Measurements from ENCODE around the gene RIOX2. TPM values are rescaled to one million over a fixed set of nuclear protein-coding genes. Genes with fewer than 3 reads are reported as not detected.

The RIOX2 gene
- total and polyA plus RNA-seq, 2 of the 13 experiments (the other 11 are each of a cell fraction or from before 2014, with no cell fraction given) = 19.9 to 43.3 TPM

DNA sequence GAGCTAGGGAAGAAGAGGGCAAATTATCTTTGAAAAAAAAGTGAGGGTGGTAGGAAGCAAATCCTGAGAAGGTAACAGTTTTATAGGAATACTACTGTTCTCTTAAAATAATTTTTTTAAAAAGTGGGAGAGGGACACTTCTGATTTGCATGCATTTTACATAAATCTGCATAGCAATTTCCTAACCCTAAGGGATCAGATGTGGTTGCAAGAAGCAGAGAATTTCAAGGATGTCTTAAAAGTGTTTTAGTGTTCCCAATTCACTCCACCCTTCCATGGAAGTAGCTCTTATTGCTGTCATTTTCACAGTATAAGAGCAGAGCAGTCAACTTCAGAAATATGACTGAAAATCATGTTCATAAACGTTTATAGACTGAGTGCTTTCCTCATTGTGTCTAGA is 27.8 kb upstream of the RIOX2 start (continued):
- TF ChIP-seq, protein P1, sequence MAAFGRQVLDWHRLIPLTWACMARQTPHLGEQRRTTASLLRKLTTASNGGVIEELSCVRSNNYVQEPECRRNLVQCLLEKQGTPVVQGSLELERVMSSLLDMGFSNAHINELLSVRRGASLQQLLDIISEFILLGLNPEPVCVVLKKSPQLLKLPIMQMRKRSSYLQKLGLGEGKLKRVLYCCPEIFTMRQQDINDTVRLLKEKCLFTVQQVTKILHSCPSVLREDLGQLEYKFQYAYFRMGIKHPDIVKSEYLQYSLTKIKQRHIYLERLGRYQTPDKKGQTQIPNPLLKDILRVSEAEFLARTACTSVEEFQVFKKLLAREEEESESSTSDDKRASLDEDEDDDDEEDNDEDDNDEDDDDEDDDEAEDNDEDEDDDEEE (CRISPR knock-in tag; IDR thresholded peaks at IDR 0.05) = no peak

DNA sequence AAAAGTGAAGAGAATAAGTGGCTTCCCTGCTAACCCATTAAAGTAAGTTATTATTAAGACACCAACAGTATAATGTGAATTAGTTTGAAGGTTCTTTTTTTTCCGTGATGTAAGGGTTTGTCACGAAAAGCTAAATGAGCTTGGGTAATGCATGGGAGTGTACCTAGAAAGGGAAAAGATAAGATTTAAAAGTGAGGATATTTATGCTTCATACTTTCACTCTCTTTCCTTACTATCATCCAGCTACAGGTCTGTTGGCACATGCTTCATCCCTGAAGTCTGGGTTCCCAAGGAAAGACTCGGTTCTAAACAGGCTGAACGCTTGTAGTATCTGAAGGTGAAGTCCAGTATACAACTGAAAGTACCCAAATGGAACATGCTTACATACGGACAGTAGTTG is 26.9 kb upstream of the RIOX2 start:
- no peak for FAIRE-seq
- 95% methylated on average over 5 of the region's 5 CpGs for WGBS (ENCODE audit: low lambda C conversion rate)
- no peak for DNase-seq (ENCODE audit: low spot score)
- TF ChIP-seq RBM39 (IDR thresholded peaks at IDR 0.05; ENCODE audit: low read depth, low read length, poor library complexity, severe bottlenecking) (no peak), NONO (IDR thresholded peaks at IDR 0.05) (no peak), NONO (CRISPR knock-in tag; conservative IDR thresholded peaks at IDR 0.05) (no peak), MLLT10 (CRISPR knock-in tag; IDR thresholded peaks at IDR 0.05) (no peak), EEA1 (CRISPR knock-in tag; IDR thresholded peaks at IDR 0.05; ENCODE audit: borderline replicate concordance) (no peak), ZNF547 (CRISPR knock-in tag; IDR thresholded peaks at IDR 0.05) (no peak), TOE1 (CRISPR knock-in tag; IDR thresholded peaks at IDR 0.05) (no peak), CHD2 (IDR thresholded peaks at IDR 0.05; ENCODE audit: low read depth, low read length) (no peak), ZMYM3 (CRISPR knock-in tag; IDR thresholded peaks at IDR 0.05) (no peak), GATAD2A (CRISPR knock-in tag; IDR thresholded peaks at IDR 0.05) (no peak)
- TF ChIP-seq, protein P2, sequence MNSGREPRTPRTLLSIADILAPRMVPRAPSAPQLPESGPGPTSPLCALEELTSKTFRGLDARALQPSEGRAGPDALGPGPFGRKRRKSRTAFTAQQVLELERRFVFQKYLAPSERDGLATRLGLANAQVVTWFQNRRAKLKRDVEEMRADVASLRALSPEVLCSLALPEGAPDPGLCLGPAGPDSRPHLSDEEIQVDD (CRISPR knock-in tag; IDR thresholded peaks at IDR 0.05; ENCODE audit: borderline replicate concordance) = no peak
- TF ChIP-seq, protein P3, sequence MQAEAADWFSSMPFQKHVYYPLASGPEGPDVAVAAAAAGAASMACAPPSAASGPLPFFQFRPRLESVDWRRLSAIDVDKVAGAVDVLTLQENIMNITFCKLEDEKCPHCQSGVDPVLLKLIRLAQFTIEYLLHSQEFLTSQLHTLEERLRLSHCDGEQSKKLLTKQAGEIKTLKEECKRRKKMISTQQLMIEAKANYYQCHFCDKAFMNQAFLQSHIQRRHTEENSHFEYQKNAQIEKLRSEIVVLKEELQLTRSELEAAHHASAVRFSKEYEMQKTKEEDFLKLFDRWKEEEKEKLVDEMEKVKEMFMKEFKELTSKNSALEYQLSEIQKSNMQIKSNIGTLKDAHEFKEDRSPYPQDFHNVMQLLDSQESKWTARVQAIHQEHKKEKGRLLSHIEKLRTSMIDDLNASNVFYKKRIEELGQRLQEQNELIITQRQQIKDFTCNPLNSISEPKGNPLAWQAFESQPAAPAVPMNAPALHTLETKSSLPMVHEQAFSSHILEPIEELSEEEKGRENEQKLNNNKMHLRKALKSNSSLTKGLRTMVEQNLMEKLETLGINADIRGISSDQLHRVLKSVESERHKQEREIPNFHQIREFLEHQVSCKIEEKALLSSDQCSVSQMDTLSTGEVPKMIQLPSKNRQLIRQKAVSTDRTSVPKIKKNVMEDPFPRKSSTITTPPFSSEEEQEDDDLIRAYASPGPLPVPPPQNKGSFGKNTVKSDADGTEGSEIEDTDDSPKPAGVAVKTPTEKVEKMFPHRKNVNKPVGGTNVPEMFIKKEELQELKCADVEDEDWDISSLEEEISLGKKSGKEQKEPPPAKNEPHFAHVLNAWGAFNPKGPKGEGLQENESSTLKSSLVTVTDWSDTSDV (CRISPR knock-in tag; IDR thresholded peaks at IDR 0.05) = no peak
- TF ChIP-seq, protein P4, sequence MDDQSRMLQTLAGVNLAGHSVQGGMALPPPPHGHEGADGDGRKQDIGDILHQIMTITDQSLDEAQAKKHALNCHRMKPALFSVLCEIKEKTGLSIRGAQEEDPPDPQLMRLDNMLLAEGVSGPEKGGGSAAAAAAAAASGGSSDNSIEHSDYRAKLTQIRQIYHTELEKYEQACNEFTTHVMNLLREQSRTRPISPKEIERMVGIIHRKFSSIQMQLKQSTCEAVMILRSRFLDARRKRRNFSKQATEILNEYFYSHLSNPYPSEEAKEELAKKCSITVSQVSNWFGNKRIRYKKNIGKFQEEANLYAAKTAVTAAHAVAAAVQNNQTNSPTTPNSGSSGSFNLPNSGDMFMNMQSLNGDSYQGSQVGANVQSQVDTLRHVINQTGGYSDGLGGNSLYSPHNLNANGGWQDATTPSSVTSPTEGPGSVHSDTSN (CRISPR knock-in tag; IDR thresholded peaks at IDR 0.05; ENCODE audit: borderline replicate concordance) = no peak
- TF ChIP-seq, protein P5, sequence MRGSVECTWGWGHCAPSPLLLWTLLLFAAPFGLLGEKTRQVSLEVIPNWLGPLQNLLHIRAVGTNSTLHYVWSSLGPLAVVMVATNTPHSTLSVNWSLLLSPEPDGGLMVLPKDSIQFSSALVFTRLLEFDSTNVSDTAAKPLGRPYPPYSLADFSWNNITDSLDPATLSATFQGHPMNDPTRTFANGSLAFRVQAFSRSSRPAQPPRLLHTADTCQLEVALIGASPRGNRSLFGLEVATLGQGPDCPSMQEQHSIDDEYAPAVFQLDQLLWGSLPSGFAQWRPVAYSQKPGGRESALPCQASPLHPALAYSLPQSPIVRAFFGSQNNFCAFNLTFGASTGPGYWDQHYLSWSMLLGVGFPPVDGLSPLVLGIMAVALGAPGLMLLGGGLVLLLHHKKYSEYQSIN (CRISPR knock-in tag; IDR thresholded peaks at IDR 0.05; ENCODE audit: borderline replicate concordance) = no peak
- TF ChIP-seq, protein P6, sequence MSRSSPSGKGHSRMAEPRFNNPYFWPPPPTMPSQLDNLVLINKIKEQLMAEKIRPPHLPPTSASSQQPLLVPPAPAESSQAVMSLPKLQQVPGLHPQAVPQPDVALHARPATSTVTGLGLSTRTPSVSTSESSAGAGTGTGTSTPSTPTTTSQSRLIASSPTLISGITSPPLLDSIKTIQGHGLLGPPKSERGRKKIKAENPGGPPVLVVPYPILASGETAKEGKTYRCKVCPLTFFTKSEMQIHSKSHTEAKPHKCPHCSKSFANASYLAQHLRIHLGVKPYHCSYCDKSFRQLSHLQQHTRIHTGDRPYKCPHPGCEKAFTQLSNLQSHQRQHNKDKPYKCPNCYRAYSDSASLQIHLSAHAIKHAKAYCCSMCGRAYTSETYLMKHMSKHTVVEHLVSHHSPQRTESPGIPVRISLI (CRISPR knock-in tag; IDR thresholded peaks at IDR 0.05; ENCODE audit: borderline replicate concordance) = no peak

More for the DNA sequence above, 26.9 kb upstream of the RIOX2 start:
- Histone ChIP-seq H3K27me3 (ENCODE audit: control insufficient read depth in 1 of 2, insufficient read depth in 2 of 2, low read length in 2 of 2) (no peaks in the 10 kb centered on the region), H3K79me2 (ENCODE audit: insufficient read depth, low read length) (no peaks in the 10 kb centered on the region), H3K9ac (ENCODE audit: insufficient read depth, low read depth, low read length) (no peak overlapping the region), H3K27ac (ENCODE audit: extremely low read length, insufficient read depth, low read length) (no peak overlapping the region), H2AFZ (ENCODE audit: low read length) (no peak overlapping the region), H3K36me3 (replicated peaks in 1 of 2; ENCODE audit: control insufficient read depth in 1 of 2, insufficient read depth in 2 of 2, low read length in 2 of 2) (no peaks in the 10 kb centered on the region), H3K4me2 (ENCODE audit: low read depth, low read length) (no peak overlapping the region), H3K4me3 (replicated peaks in 1 of 3; ENCODE audit: insufficient read depth in 1 of 3, low read depth in 2 of 3, low read length in 3 of 3) (no peak overlapping the region), H3K4me1 (ENCODE audit: insufficient read depth, low read length) (peaks cover 27% of the 10 kb centered on the region), H3K9me3 (ENCODE audit: low read length) (no peaks in the 10 kb centered on the region), H4K20me1 (ENCODE audit: insufficient read depth, low read length) (no peaks in the 10 kb centered on the region)
- ChIA-PET POLR2A (interaction anchor here (1.7 kb wide), 1 partner anchor 11 kb away, joined by 3 read pairs; no protein-coding TSS in a partner anchor), CTCF (ENCODE audit: low intra/inter-chr PET ratio, low total read pairs) (no interaction called here)
- in situ Hi-C loops (cut with HindIII; ENCODE audit: extremely low pct_ligation_motif_present, low pct_unique_long_range_greater_than_20kb) (no loop called here), intact Hi-C loops (cut with micrococcal nuclease; ENCODE audit: unreplicated experiment) (no loop called here)
- ATAC-seq = no peak
- no TSS peak for BruUV-seq (replicated peaks)

All from HepG2 (cell line).